ENCODE data around the gene KSR1. TPM values are rescaled to one million over a fixed set of nuclear protein-coding genes. Genes with fewer than 3 reads are reported as not detected.

KSR1 gene
- total and polyA plus RNA-seq, 9 of the 15 experiments (the other 6 are each of a cell fraction or from before 2014, with no cell fraction given), result 1.4 to 51.7 (median 18.4) TPM

GRCh38 chr17:27544350-27545131 lies 88.3 kb downstream of the KSR1 start (continued):
- TF ChIP-seq E4F1 (CRISPR knock-in tag; IDR thresholded peaks at IDR 0.05; ENCODE audit: borderline replicate concordance) (no peak), ZNF512 (tag; IDR thresholded peaks at IDR 0.05) (no peak), SIN3B (IDR thresholded peaks at IDR 0.05; ENCODE audit: low read depth) (no peak)

- POLR2A ChIA-PET, result interaction anchor here (0.7 to 4.0 kb wide), 6 partner anchors 12 to 90 kb away, joined by 3 to 21 read pairs (median 4); partner anchors contain the start of gene KSR1
- TF ChIP-seq NFRKB (IDR thresholded peaks at IDR 0.05; ENCODE audit: low read depth), result no peak
- TF ChIP-seq SMAD2 (IDR thresholded peaks at IDR 0.05; ENCODE audit: low read depth, low read length), result no peak
- TF ChIP-seq CEBPG (CRISPR knock-in tag; IDR thresholded peaks at IDR 0.05), result no peak
- no peak for TF ChIP-seq CEBPG (tag; conservative IDR thresholded peaks at IDR 0.05 in 1 of 2, IDR thresholded peaks at IDR 0.05 in 1 of 2)
- no peak for TF ChIP-seq E2F4 (CRISPR knock-in tag; IDR thresholded peaks at IDR 0.05; ENCODE audit: low read depth)
- TF ChIP-seq POLR2G (IDR thresholded peaks at IDR 0.05; ENCODE audit: low read depth, low read length), result no peak
- 0 out of 2 replicates have a peak, but pooled peaks have one; percentile 13 for TF ChIP-seq CBFA2T2 (conservative IDR thresholded peaks at IDR 0.05)
- no peak for TF ChIP-seq ZNF217 (CRISPR knock-in tag; IDR thresholded peaks at IDR 0.05)
- TF ChIP-seq CTBP1 (IDR thresholded peaks at IDR 0.05; ENCODE audit: borderline replicate concordance), result no peak
- peak; percentile 93 for TF ChIP-seq TCF7 (IDR thresholded peaks at IDR 0.05; ENCODE audit: borderline replicate concordance)
- TF ChIP-seq KAT8 (IDR thresholded peaks at IDR 0.05; ENCODE audit: low read depth), result no peak
- no peak for TF ChIP-seq ZNF551 (CRISPR knock-in tag; IDR thresholded peaks at IDR 0.05)
Observed at GRCh38 chr17:27545562-27546229, 89.4 kb downstream of the KSR1 start.

More at GRCh38 chr17:27545562-27546229, 89.4 kb downstream of the KSR1 start:
- 51% methylated on average over 7 of the region's 8 CpGs for WGBS (ENCODE audit: insufficient coverage, low coverage, missing lambda C conversion rate)
- Histone ChIP-seq H3K4me3 (no peak overlapping the region), H2AFZ (ENCODE audit: low read depth, low read length) (no peak overlapping the region), H3K4me2 (ENCODE audit: insufficient read depth, low read length) (no peak overlapping the region), H3K4me1 (replicated peaks in 1 of 2; ENCODE audit: control insufficient read depth in 2 of 2, insufficient read depth in 2 of 2, low read length in 2 of 2) (peaks cover 48 to 55% of the 10 kb centered on the region in 2 experiments), H3K27ac (ENCODE audit: extremely low read depth, low read depth, low read length) (no peak overlapping the region), H3K9me1 (ENCODE audit: control insufficient read depth, insufficient read depth, low read length) (peaks cover 10% of the 10 kb centered on the region), H3K9ac (ENCODE audit: insufficient read depth in 1 of 2, low read depth in 2 of 2, low read length in 2 of 2) (peak overlapping the region in 1 of 2 experiments; percentile 81; a peak in 2 of 4 replicates), H4K20me1 (replicated peaks; ENCODE audit: control insufficient read depth, insufficient read depth, low read length) (peaks cover 56% of the 10 kb centered on the region), H3K27me3 (ENCODE audit: control insufficient read depth in 2 of 2, insufficient read depth in 2 of 2, low read length in 2 of 2) (no peaks in the 10 kb centered on the region), H3K36me3 (ENCODE audit: control insufficient read depth, insufficient read depth, low read length) (peaks cover 7% of the 10 kb centered on the region), H3K9me3 (replicated peaks; ENCODE audit: control insufficient read depth, insufficient read depth, low read depth, low read length) (no peaks in the 10 kb centered on the region), H3K79me2 (ENCODE audit: control insufficient read depth, insufficient read depth, low read length) (peaks cover 76% of the 10 kb centered on the region)
- intact Hi-C loops (cut with micrococcal nuclease), result loop anchor here (10.0 kb wide), 1 partner anchor 191 kb away; no protein-coding TSS in a partner anchor
- ATAC-seq (peak; percentile 43), DNase-seq (ENCODE audit: extremely low read depth in 1 of 4, low spot score in 3 of 4) (peak in 2 of 4 experiments; percentile 48 to 52), FAIRE-seq (peak; percentile 23)
- no TSS peak for BruUV-seq (replicated peaks)
- in situ Hi-C loops (cut with MboI), result no loop called here
- CTCF ChIA-PET (ENCODE audit: low intra/inter-chr PET ratio), result no interaction called here
